Measurements from ENCODE around the gene DOCK2. TPM values are rescaled to one million over a fixed set of nuclear protein-coding genes. Genes with fewer than 3 reads are reported as not detected.

The DOCK2 gene
- total RNA-seq, 1 experiment from 2014 or later = 1.4 TPM

DNA sequence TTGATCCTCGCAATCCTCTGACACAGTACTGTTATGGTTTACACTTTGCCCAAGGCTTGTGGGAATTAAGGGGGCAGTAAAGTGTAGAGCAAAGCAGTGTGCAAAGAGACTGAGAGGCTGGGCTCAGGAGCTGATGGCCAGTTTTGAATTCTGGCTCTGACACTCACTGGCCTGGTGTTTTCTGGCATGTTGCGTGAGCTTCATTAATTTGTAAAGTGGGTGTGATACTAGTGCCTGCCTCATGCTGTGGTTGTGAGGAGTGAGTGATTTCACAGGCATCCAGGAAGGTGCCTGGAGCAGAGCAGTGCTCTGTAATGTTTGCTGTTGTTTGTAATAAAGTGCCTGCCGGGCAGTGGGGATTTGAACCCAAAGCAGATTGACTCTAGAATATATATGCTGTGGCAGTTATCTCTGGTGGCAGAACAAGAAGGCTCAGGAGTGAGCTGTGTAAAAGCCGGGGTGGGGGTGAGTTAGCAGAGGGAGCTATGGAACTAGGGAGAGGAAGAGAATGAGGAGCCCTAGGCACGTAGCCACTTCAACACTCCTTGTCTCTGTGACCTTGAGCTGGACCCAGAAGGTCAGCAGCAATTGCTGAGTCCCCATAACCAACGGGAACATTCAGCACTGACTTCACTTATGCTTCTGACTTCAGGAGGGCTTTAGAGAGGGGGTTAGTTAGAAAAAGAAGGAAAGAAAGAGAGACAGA is 108.5 kb downstream of the DOCK2 start:
- Histone ChIP-seq H3K4me1 (ENCODE audit: control insufficient read depth, insufficient read depth, low read length) (no peaks in the 10 kb centered on the region), H3K36me3 (ENCODE audit: control insufficient read depth, insufficient read depth, low read length) (no peaks in the 10 kb centered on the region), H3K9me3 (ENCODE audit: control insufficient read depth, insufficient read depth, low read depth, low read length) (no peaks in the 10 kb centered on the region), H3K27ac (ENCODE audit: low read length) (no peak overlapping the region), H3K4me3 (ENCODE audit: low read depth in 2 of 2, low read length in 2 of 2) (no peak overlapping the region), H3K27me3 (ENCODE audit: control insufficient read depth, insufficient read depth, low read length) (no peaks in the 10 kb centered on the region)
- ChIA-PET CTCF (no interaction called here), POLR2A (no interaction called here)
- DNase-seq (ENCODE audit: low read depth, low spot score) (no peak), ATAC-seq (0 out of 2 replicates have a peak, but pooled peaks have one; percentile 34)
- TF ChIP-seq, protein P1, sequence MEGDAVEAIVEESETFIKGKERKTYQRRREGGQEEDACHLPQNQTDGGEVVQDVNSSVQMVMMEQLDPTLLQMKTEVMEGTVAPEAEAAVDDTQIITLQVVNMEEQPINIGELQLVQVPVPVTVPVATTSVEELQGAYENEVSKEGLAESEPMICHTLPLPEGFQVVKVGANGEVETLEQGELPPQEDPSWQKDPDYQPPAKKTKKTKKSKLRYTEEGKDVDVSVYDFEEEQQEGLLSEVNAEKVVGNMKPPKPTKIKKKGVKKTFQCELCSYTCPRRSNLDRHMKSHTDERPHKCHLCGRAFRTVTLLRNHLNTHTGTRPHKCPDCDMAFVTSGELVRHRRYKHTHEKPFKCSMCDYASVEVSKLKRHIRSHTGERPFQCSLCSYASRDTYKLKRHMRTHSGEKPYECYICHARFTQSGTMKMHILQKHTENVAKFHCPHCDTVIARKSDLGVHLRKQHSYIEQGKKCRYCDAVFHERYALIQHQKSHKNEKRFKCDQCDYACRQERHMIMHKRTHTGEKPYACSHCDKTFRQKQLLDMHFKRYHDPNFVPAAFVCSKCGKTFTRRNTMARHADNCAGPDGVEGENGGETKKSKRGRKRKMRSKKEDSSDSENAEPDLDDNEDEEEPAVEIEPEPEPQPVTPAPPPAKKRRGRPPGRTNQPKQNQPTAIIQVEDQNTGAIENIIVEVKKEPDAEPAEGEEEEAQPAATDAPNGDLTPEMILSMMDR (IDR thresholded peaks at IDR 0.05) = no peak
- TF ChIP-seq TCF7L2 (IDR thresholded peaks at IDR 0.05; ENCODE audit: low read depth, low read length) (no peak), SIN3A (IDR thresholded peaks at IDR 0.05; ENCODE audit: borderline replicate concordance, insufficient read depth, low read depth, low read length) (no peak), POLR2AphosphoS5 (IDR thresholded peaks at IDR 0.05; ENCODE audit: low read depth, low read length) (no peak)
- TF ChIP-seq, protein P2, sequence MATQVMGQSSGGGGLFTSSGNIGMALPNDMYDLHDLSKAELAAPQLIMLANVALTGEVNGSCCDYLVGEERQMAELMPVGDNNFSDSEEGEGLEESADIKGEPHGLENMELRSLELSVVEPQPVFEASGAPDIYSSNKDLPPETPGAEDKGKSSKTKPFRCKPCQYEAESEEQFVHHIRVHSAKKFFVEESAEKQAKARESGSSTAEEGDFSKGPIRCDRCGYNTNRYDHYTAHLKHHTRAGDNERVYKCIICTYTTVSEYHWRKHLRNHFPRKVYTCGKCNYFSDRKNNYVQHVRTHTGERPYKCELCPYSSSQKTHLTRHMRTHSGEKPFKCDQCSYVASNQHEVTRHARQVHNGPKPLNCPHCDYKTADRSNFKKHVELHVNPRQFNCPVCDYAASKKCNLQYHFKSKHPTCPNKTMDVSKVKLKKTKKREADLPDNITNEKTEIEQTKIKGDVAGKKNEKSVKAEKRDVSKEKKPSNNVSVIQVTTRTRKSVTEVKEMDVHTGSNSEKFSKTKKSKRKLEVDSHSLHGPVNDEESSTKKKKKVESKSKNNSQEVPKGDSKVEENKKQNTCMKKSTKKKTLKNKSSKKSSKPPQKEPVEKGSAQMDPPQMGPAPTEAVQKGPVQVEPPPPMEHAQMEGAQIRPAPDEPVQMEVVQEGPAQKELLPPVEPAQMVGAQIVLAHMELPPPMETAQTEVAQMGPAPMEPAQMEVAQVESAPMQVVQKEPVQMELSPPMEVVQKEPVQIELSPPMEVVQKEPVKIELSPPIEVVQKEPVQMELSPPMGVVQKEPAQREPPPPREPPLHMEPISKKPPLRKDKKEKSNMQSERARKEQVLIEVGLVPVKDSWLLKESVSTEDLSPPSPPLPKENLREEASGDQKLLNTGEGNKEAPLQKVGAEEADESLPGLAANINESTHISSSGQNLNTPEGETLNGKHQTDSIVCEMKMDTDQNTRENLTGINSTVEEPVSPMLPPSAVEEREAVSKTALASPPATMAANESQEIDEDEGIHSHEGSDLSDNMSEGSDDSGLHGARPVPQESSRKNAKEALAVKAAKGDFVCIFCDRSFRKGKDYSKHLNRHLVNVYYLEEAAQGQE (IDR thresholded peaks at IDR 0.05; ENCODE audit: insufficient read depth in 1 of 2, low read depth in 2 of 2, low read length in 1 of 2) = no peak
- in situ Hi-C loops (cut with HindIII; ENCODE audit: low pct_unique_long_range_greater_than_20kb, low sequenced_read_pairs) = no loop called here
- BruUV-seq (replicated peaks) = no TSS peak
- intact Hi-C loops (cut with micrococcal nuclease; ENCODE audit: unreplicated experiment) = no loop called here

DNA sequence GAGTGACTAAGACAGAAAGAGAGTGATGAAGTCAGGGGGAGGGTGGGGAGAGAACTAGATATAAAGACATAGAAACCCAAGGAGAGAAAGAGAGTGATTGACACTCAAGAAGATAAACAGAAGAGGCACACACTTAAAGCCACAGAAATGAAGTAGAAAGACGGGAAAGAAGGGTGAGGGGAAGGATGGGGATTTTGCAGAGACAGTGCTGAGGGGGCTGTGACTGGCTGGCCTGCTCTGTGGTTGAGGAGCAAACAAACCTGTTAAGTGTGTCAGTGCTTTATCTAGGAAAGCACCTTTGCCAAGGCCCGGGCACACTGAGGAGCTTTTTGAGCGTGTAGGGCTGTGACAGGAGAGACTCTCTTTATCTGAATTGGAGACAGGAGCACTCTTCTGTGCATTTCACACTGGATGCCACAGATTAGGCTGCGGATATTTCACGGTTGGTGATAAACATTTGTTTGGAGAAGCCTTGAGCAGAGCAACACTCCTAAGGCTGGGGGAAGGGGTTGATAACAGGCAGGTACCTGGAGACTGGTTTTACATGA is 109.1 kb downstream of the DOCK2 start:
- in situ Hi-C loops (cut with HindIII; ENCODE audit: low pct_unique_long_range_greater_than_20kb, low sequenced_read_pairs) (no loop called here), intact Hi-C loops (cut with micrococcal nuclease; ENCODE audit: unreplicated experiment) (no loop called here)
- ChIA-PET CTCF (no interaction called here), POLR2A (no interaction called here)
- Histone ChIP-seq H3K27me3 (ENCODE audit: control insufficient read depth, insufficient read depth, low read length) (no peaks in the 10 kb centered on the region), H3K4me1 (ENCODE audit: control insufficient read depth, insufficient read depth, low read length) (no peaks in the 10 kb centered on the region), H3K4me3 (ENCODE audit: low read depth in 2 of 2, low read length in 2 of 2) (no peak overlapping the region), H3K36me3 (ENCODE audit: control insufficient read depth, insufficient read depth, low read length) (no peaks in the 10 kb centered on the region), H3K9me3 (ENCODE audit: control insufficient read depth, insufficient read depth, low read depth, low read length) (no peaks in the 10 kb centered on the region), H3K27ac (ENCODE audit: low read length) (no peak overlapping the region)
- ATAC-seq = no peak
- TF ChIP-seq SIN3A (IDR thresholded peaks at IDR 0.05; ENCODE audit: borderline replicate concordance, insufficient read depth, low read depth, low read length) (no peak), POLR2AphosphoS5 (IDR thresholded peaks at IDR 0.05; ENCODE audit: low read depth, low read length) (no peak), TCF7L2 (IDR thresholded peaks at IDR 0.05; ENCODE audit: low read depth, low read length) (no peak)
- TF ChIP-seq, protein P2 (IDR thresholded peaks at IDR 0.05; ENCODE audit: insufficient read depth in 1 of 2, low read depth in 2 of 2, low read length in 1 of 2) = no peak
- TF ChIP-seq, protein P1 (IDR thresholded peaks at IDR 0.05) = no peak
- BruUV-seq (replicated peaks) = no TSS peak
- DNase-seq (ENCODE audit: low read depth, low spot score) = no peak
